Type B pancreatic cell (in vitro differentiated cells): ENCODE results near the gene RNF121. TPM values are rescaled to one million over a fixed set of nuclear protein-coding genes. Genes with fewer than 3 reads are reported as not detected.

ENCODE experiments used
- DNase-seq: peaks from one replicate; pipeline ENCODE4 v3.0.0; 2021; ENCODE audit warnings: mixed read lengths; ENCODE audit not compliant: unreplicated experiment; ENCODE audit errors: extremely low spot score
- H3K27ac Mint-ChIP-seq: 2 replicates; pipeline ENCODE4 v1.8.0; 2021; ENCODE audit warnings: mild to moderate bottlenecking, mixed read lengths
- H3K27me3 Mint-ChIP-seq: 2 replicates; pipeline ENCODE4 v1.8.0; 2021; ENCODE audit warnings: mixed read lengths
- H3K36me3 Mint-ChIP-seq: 2 replicates; pipeline ENCODE4 v1.8.0; 2021; ENCODE audit warnings: mixed read lengths
- H3K4me1 Mint-ChIP-seq: one replicate; pipeline ENCODE4 v1.8.0; 2021; ENCODE audit warnings: mixed read lengths; ENCODE audit not compliant: unreplicated experiment
- H3K4me3 Mint-ChIP-seq: 2 replicates; pipeline ENCODE4 v1.8.0; 2021; ENCODE audit warnings: mild to moderate bottlenecking, mixed read lengths
- H3K9me3 Mint-ChIP-seq: 2 replicates; pipeline ENCODE4 v1.8.0; 2021; ENCODE audit warnings: mixed read lengths
- total RNA-seq: library from RNA; stranded (reverse); gene quantifications from 2 replicates; pipeline ENCODE4 v1.2.1, GENCODE V29; 2021; ENCODE audit warnings: low replicate concordance
- TF ChIP-seq, protein P1 (sequence below): fragments of 200-600 bp; sonication (generic); conservative IDR thresholded peaks from 2 replicates; pipeline ENCODE4 v1.5.0; 2021; ENCODE audit warnings: antibody characterized with exemption, mild to moderate bottlenecking

RNF121 gene
- total RNA-seq, 1 donor from 2014 or later = 49.7 TPM

- DNase-seq = no peak
- Mint-ChIP-seq H3K9me3 (no peaks in the 10 kb centered on the region), H3K27ac (peak overlapping the region; percentile 26)
These were observed 117.0 kb downstream of the RNF121 start for GRCh38 chr11:72045849-72046248.

More at GRCh38 chr11:72045849-72046248, 117.0 kb downstream of the RNF121 start:
- TF ChIP-seq, protein P1, sequence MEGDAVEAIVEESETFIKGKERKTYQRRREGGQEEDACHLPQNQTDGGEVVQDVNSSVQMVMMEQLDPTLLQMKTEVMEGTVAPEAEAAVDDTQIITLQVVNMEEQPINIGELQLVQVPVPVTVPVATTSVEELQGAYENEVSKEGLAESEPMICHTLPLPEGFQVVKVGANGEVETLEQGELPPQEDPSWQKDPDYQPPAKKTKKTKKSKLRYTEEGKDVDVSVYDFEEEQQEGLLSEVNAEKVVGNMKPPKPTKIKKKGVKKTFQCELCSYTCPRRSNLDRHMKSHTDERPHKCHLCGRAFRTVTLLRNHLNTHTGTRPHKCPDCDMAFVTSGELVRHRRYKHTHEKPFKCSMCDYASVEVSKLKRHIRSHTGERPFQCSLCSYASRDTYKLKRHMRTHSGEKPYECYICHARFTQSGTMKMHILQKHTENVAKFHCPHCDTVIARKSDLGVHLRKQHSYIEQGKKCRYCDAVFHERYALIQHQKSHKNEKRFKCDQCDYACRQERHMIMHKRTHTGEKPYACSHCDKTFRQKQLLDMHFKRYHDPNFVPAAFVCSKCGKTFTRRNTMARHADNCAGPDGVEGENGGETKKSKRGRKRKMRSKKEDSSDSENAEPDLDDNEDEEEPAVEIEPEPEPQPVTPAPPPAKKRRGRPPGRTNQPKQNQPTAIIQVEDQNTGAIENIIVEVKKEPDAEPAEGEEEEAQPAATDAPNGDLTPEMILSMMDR = no peak
- Mint-ChIP-seq H3K4me1 (peaks cover 51% of the 10 kb centered on the region), H3K36me3 (no peaks in the 10 kb centered on the region), H3K27me3 (no peaks in the 10 kb centered on the region), H3K4me3 (no peak overlapping the region)

Other genes with a start within 250 kb of the RNF121 start
- gene DEFB108B, start 95.8 kb upstream of the RNF121 start, total RNA-seq = not detected in 2 replicates
- gene DEFB131B, start 50.6 kb upstream of the RNF121 start, total RNA-seq = not detected in 2 replicates
- gene XNDC1N, start 452 bp upstream of the RNF121 start, total RNA-seq = 9.7 and 15.6 TPM in 2 replicates
- gene IL18BP, start 69.9 kb downstream of the RNF121 start, total RNA-seq = 10.6 and 15.7 TPM in 2 replicates
- gene NUMA1, start 151.5 kb downstream of the RNF121 start, total RNA-seq = 183 and 225 TPM in 2 replicates
- gene LRRC51, start 151.8 kb downstream of the RNF121 start, total RNA-seq = 7.9 and 14.7 TPM in 2 replicates
- gene LAMTOR1, start 174.3 kb downstream of the RNF121 start, total RNA-seq = 73.0 and 93.8 TPM in 2 replicates
- gene TOMT, start 176.9 kb downstream of the RNF121 start, total RNA-seq = not detected in 2 replicates
- gene ANAPC15, start 183.6 kb downstream of the RNF121 start, total RNA-seq = 45.5 and 47.9 TPM in 2 replicates
- not detected in 2 replicates for gene FOLR3, start 206.7 kb downstream of the RNF121 start, total RNA-seq